B cell (primary cell): ENCODE results near the gene PGBD5. TPM values are rescaled to one million over a fixed set of nuclear protein-coding genes. Genes with fewer than 3 reads are reported as not detected.

Source experiments
- ATAC-seq: fragments of 200-7000 bp; cut with Tn5 transposase; one replicate; pipeline ENCODE4 v1.10.0; 2021; ENCODE audit warnings: low read depth, mild to moderate bottlenecking, moderate number of reproducible peaks, moderate library complexity
- CTCF ChIA-PET: fragments of 350-600 bp; sonication (Branson Sonifier 250); formaldehyde crosslinking; loops from one replicate; lab custom pipeline; 2021; ENCODE audit warnings: antibody characterized with exemption, inconsistent platforms; lab: Charles Lee
- POLR2A ChIA-PET: fragments of 350-600 bp; sonication (Branson Sonifier 250); formaldehyde crosslinking; loops from one replicate; lab custom pipeline; 2021; ENCODE audit warnings: antibody characterized with exemption; lab: Charles Lee
- DNase-seq: peaks from one replicate; pipeline ENCODE4 v3.0.0; 2013
- H2AFZ ChIP-seq: 2 replicates; pipeline ENCODE4 v1.6.1; 2012; ENCODE audit warnings: mild to moderate bottlenecking, low read depth, low read length; ENCODE audit not compliant: insufficient read depth, poor library complexity, severe bottlenecking
- H3K27ac ChIP-seq, 2 donors: 1 replicate in 1 of 2; 2 replicates in 1 of 2; pipeline ENCODE4 v1.5.1; 2012 to 2013; ENCODE audit warnings: low read length in 2 of 2, mild to moderate bottlenecking in 2 of 2, moderate library complexity in 1 of 2
- H3K27me3 ChIP-seq, 4 experiments: fragments of 200-600 bp in 1 of 4; sonication (generic) in 1 of 4; replicated peaks in 1 of 4; 1 replicate in 2 of 4; 2 replicates in 2 of 4; pipeline versions ENCODE4 v1.6.1 to v1.7.0; 2013 to 2016; ENCODE audit warnings: low read length in 3 of 4, mild to moderate bottlenecking in 2 of 4, mixed read lengths in 1 of 4, moderate library complexity in 1 of 4; ENCODE audit not compliant: insufficient read depth in 4 of 4, control insufficient read depth in 3 of 4; ENCODE audit errors: control extremely low read depth in 1 of 4
- H3K36me3 ChIP-seq, 2 experiments: replicated peaks in 1 of 2; 1 replicate in 1 of 2; 2 replicates in 1 of 2; pipeline versions ENCODE4 v1.6.1 to v1.7.1; 2013; ENCODE audit warnings: low read length in 1 of 2; ENCODE audit not compliant: insufficient read depth in 2 of 2, control insufficient read depth in 1 of 2; ENCODE audit errors: control extremely low read depth in 1 of 2, extremely low read depth in 1 of 2
- H3K4me1 ChIP-seq, 2 donors: fragments of 200-600 bp in 1 of 2; sonication (generic) in 1 of 2; 1 replicate in 1 of 2; 2 replicates in 1 of 2; pipeline versions ENCODE4 v1.5.1 to v1.6.1; 2013 to 2017; ENCODE audit warnings: low read length in 2 of 2; ENCODE audit not compliant: control insufficient read depth in 2 of 2, insufficient read depth in 2 of 2
- H3K4me2 ChIP-seq: replicated peaks from 2 replicates; pipeline ENCODE3; 2012; ENCODE audit warnings: mild to moderate bottlenecking, low read depth, low read length; ENCODE audit not compliant: poor library complexity, severe bottlenecking
- H3K4me3 ChIP-seq, 5 experiments: fragments of 200-600 bp in 1 of 5; sonication (generic) in 1 of 5; 1 replicate in 3 of 5; 2 replicates in 2 of 5; pipeline versions ENCODE4 v1.5.1 to v1.7.0; 2011 to 2016; ENCODE audit warnings: low read length in 4 of 5, mild to moderate bottlenecking in 4 of 5, low read depth in 2 of 5, control low read depth in 1 of 5, moderate library complexity in 1 of 5; ENCODE audit not compliant: insufficient read depth in 1 of 5; ENCODE audit errors: control extremely low read depth in 1 of 5, extremely low read depth in 1 of 5
- H3K79me2 ChIP-seq: fragments of 200-600 bp; sonication (generic); one replicate; pipeline ENCODE4 v1.6.0; 2016; ENCODE audit warnings: low read length; ENCODE audit not compliant: control insufficient read depth, insufficient read depth
- H3K9ac ChIP-seq: fragments of 200-600 bp; sonication (generic); 2 replicates; pipeline ENCODE4 v1.6.1; 2017; ENCODE audit warnings: mild to moderate bottlenecking, low read length, moderate library complexity
- H3K9me3 ChIP-seq, 3 donors: one replicate each; pipeline versions ENCODE4 v1.6.1 to v1.7.1; 2013; ENCODE audit warnings: low read length in 2 of 3; ENCODE audit not compliant: control insufficient read depth in 2 of 3, insufficient read depth in 1 of 3; ENCODE audit errors: control extremely low read depth in 1 of 3
- H4K20me1 ChIP-seq: 2 replicates; pipeline ENCODE4 v1.6.0; 2012; ENCODE audit warnings: mild to moderate bottlenecking, low read length; ENCODE audit not compliant: insufficient read depth, control insufficient read depth, poor library complexity, severe bottlenecking
- H3K27ac Mint-ChIP-seq: one replicate; pipeline ENCODE4 v1.8.0; 2021; ENCODE audit warnings: mixed read lengths
- H3K27me3 Mint-ChIP-seq: one replicate; pipeline ENCODE4 v1.8.0; 2021; ENCODE audit warnings: mixed read lengths
- H3K4me1 Mint-ChIP-seq: one replicate; pipeline ENCODE4 v1.8.0; 2021; ENCODE audit warnings: mixed read lengths
- H3K4me3 Mint-ChIP-seq: one replicate; pipeline ENCODE4 v1.8.0; 2021; ENCODE audit warnings: mixed read lengths
- H3K9me3 Mint-ChIP-seq: one replicate; pipeline ENCODE4 v1.8.0; 2022; ENCODE audit warnings: mixed read lengths; ENCODE audit not compliant: insufficient read depth
- CTCF ChIP-seq: fragments of 200-600 bp; IDR thresholded peaks from one replicate; pipeline ENCODE4 v1.8.0; 2022; ENCODE audit warnings: antibody characterized with exemption, mild to moderate bottlenecking
- EZH2 ChIP-seq: IDR thresholded peaks from 2 replicates; pipeline ENCODE4 v1.6.1; 2012; ENCODE audit warnings: borderline replicate concordance, low read depth, mild to moderate bottlenecking, moderate library complexity, low read length; ENCODE audit not compliant: insufficient read depth, poor library complexity, severe bottlenecking
- WGBS: methylation state at CpG from one replicate; pipeline ENCODE4 v1.1.5; 2013; ENCODE audit warnings: missing lambda C conversion rate; ENCODE audit not compliant: insufficient coverage; 5-methylcytosine and 5-hydroxymethylcytosine counted together
- intact Hi-C: fragments of 100-400 bp; cut with micrococcal nuclease; formaldehyde crosslinking; loops from one replicate; pipeline ENCODE4 v1.10.0; 2022
- polyA plus RNA-seq: library from polyadenylated mRNA; depleted of rRNA; stranded (reverse); fragments of >200 nt; gene quantifications from 2 replicates; pipeline ENCODE4 v1.2.3, GENCODE V29; 2012
- total RNA-seq, 2 donors: library from RNA; stranded (reverse); fragments of 120-200 nt in 1 of 2; gene quantifications; 1 replicate in 1 of 2; 2 replicates in 1 of 2; pipeline versions ENCODE4 v1.2.3 to v1.2.4, GENCODE V29; 2013 to 2022

The PGBD5 gene
- total and polyA plus RNA-seq, 2 donors (not counting 1 experiment from before 2014, with no cell fraction given) = 0.07 TPM; not detected in 1

DNA sequence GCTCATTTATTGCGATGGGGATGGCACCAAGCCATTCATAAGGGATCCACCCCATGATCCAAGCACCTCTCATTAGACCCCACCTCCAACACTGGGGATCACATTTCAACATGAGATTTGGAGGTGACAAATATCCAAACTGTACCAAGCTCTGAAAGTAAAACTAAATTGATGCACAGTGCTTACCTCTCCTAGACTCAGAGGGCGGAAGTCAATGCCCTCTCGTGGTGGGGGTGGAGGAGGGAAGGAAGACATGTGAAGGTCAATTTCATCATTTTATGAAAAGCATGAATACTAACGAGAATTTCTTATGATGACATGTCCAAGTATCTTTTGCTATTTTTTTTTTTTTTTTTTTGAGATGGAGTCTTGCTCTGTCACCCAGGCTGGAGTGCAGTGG lies 120.0 kb downstream of the PGBD5 start:
- H3K9ac ChIP-seq = no peak overlapping the region
- TF ChIP-seq EZH2 (no peak), CTCF (no peak)
- Mint-ChIP-seq H3K4me3 (no peak overlapping the region), H3K27me3 (no peaks in the 10 kb centered on the region), H3K9me3 (no peaks in the 10 kb centered on the region), H3K4me1 (peaks cover 48% of the 10 kb centered on the region), H3K27ac (peak overlapping the region; percentile 37)
- H3K9me3 ChIP-seq = no peaks in the 10 kb centered on the region
- H3K4me1 ChIP-seq = peaks cover 15 to 18% of the 10 kb centered on the region in 2 donors
- no peaks in the 10 kb centered on the region for H3K36me3 ChIP-seq
- CTCF ChIA-PET = interaction anchor here (0.7 to 13.9 kb wide), 24 partner anchors 8 to 1047 kb away, joined by 3 to 265 read pairs (median 4); no protein-coding TSS in a partner anchor
- no peak overlapping the region for H3K4me3 ChIP-seq
- WGBS = 83% methylated on average over 1 of the region's 4 CpGs
- H4K20me1 ChIP-seq = no peaks in the 10 kb centered on the region
- no peak overlapping the region for H2AFZ ChIP-seq
- ATAC-seq (peak; percentile 58), DNase-seq (peak; percentile 44)
- H3K27ac ChIP-seq = no peak overlapping the region
- POLR2A ChIA-PET = interaction anchor here (0.7 kb wide), 3 partner anchors 23 to 1268 kb away, joined by 3 to 4 read pairs (median 4); no protein-coding TSS in a partner anchor
- no peaks in the 10 kb centered on the region for H3K27me3 ChIP-seq
- H3K79me2 ChIP-seq = no peaks in the 10 kb centered on the region
- intact Hi-C loops = loop anchor here (1.0 kb wide), 1 partner anchor 645 kb away; no protein-coding TSS in a partner anchor
- H3K4me2 ChIP-seq = no peak overlapping the region

DNA sequence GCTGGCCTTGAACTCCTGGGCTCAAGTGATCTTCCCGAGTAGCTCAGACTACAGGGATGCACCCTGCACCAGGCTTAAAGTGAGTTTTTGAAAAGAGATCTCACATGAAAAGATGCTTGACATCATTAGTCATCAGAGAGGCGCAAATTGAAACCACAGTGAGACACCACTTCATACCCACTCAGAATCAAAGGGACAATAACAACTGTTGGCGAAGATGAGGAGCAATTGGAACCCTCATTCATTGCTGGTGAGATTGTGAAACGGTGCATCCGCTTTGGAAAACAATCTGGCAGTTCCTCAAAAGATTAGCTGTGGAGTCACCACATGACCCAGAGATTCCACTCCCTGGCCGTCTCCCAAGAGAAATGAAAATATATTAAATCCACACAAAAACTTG lies 122.3 kb downstream of the PGBD5 start:
- no peak overlapping the region for H3K27ac ChIP-seq
- no peaks in the 10 kb centered on the region for H3K79me2 ChIP-seq
- Mint-ChIP-seq H3K4me1 (peaks cover 65% of the 10 kb centered on the region), H3K9me3 (no peaks in the 10 kb centered on the region), H3K27ac (peak overlapping the region; percentile 29), H3K4me3 (no peak overlapping the region), H3K27me3 (no peaks in the 10 kb centered on the region)
- peaks cover 35 to 37% of the 10 kb centered on the region in 2 donors for H3K4me1 ChIP-seq
- intact Hi-C loops = loop anchor here (5.0 kb wide), 2 partner anchors 92 to 447 kb away; no protein-coding TSS in a partner anchor
- H3K9ac ChIP-seq = no peak overlapping the region
- ChIA-PET POLR2A (no interaction called here), CTCF (interaction anchor here (1.5 to 13.9 kb wide), 6 partner anchors 8 to 644 kb away, joined by 3 to 265 read pairs (median 8); no protein-coding TSS in a partner anchor)
- H2AFZ ChIP-seq = no peak overlapping the region
- DNase-seq (no peak), ATAC-seq (no peak)
- H4K20me1 ChIP-seq = no peaks in the 10 kb centered on the region
- no peak overlapping the region for H3K4me2 ChIP-seq
- H3K9me3 ChIP-seq = no peaks in the 10 kb centered on the region
- 87% methylated on average over 3 of the region's 6 CpGs for WGBS
- no peak overlapping the region for H3K4me3 ChIP-seq
- no peaks in the 10 kb centered on the region for H3K27me3 ChIP-seq
- TF ChIP-seq CTCF = no peak
- no peak for TF ChIP-seq EZH2
- H3K36me3 ChIP-seq = no peaks in the 10 kb centered on the region
